Ovary (tissue), 9 donors: ENCODE measurements around the gene UNC5C. TPM values are rescaled to one million over a fixed set of nuclear protein-coding genes. Genes with fewer than 3 reads are reported as not detected.

Experiments used
- DNase-seq, 5 donors: peaks; one replicate each; pipeline ENCODE4 v3.0.0-alpha.2; 2019 to 2020
- H3K27ac ChIP-seq, 2 donors: fragments of 200-600 bp; one replicate each; pipeline versions ENCODE4 v1.5.1 to v1.8.0; 2019 to 2022
- H3K27me3 ChIP-seq: fragments of 200-600 bp; one replicate; pipeline ENCODE4 v1.8.0; 2022
- H3K36me3 ChIP-seq: fragments of 200-600 bp; sonication (generic); one replicate; pipeline ENCODE4 v1.5.1; 2019
- H3K4me1 ChIP-seq: one replicate; pipeline ENCODE4 v1.8.1; 2013; ENCODE audit warnings: mild to moderate bottlenecking, moderate library complexity; ENCODE audit not compliant: insufficient read depth
- H3K4me3 ChIP-seq: fragments of 200-600 bp; sonication (generic); one replicate; pipeline ENCODE4 v1.5.1; 2017
- H3K9me3 ChIP-seq, 2 donors: fragments of 200-600 bp in 1 of 2; sonication (generic) in 1 of 2; one replicate each; pipeline versions ENCODE4 v1.5.1 to v1.8.1; 2013 to 2019; ENCODE audit warnings: mild to moderate bottlenecking in 1 of 2, moderate library complexity in 1 of 2
- EP300 ChIP-seq: sonication (generic); formaldehyde crosslinking; IDR thresholded peaks from one replicate; pipeline ENCODE4 v1.6.1; 2017; ENCODE audit warnings: antibody characterized with exemption
- POLR2A ChIP-seq: fragments of 450-650 bp; IDR thresholded peaks from one replicate; pipeline ENCODE4 v1.6.1; 2017; ENCODE audit warnings: antibody characterized with exemption, mild to moderate bottlenecking, moderate library complexity
- WGBS, 3 donors: extraction: QIAGEN DNeasy Blood & Tissue Kit in 1 of 3; methylation state at CpG; one replicate each; pipeline versions ENCODE4 v1.1.5 to v1.1.7; 2013 to 2017; 5-methylcytosine and 5-hydroxymethylcytosine counted together
- intact Hi-C, 4 donors: fragments of 100-400 bp; cut with DNase I; formaldehyde crosslinking; loops; one replicate each; pipeline versions ENCODE4 v1.11.0 to v1.15.1; 2022 to 2023
- polyA plus RNA-seq, 2 donors: library from polyadenylated mRNA; stranded (reverse); fragments of 200-250 nt in 1 of 2; fragments of 350-450 nt in 1 of 2; fragmentation: Illumina TruSeq in 1 of 2; extraction: RNeasy Lipid Tissue Mini Kit (QIAGEN cat#74804) in 1 of 2; gene quantifications; one replicate each; pipeline ENCODE4 v1.2.3, GENCODE V29; 2013 to 2014
- total RNA-seq, 7 donors: library from RNA; depleted of rRNA in 2 of 7; stranded (reverse); fragments of >200 nt in 2 of 7; fragmentation: NEBNext Ultra II Directional in 3 of 7; extraction: Animal tissue kit (Norgen Biotek cat#: 25700) in 3 of 7; gene quantifications; one replicate each; pipeline versions ENCODE4 v1.1.0 to v1.2.4, GENCODE V29; 2016 to 2023
- TF ChIP-seq, protein P1 (sequence below), 3 donors: fragments of 450-650 bp in 2 of 3; fragments of 200-600 bp in 1 of 3; IDR thresholded peaks; one replicate each; pipeline versions ENCODE4 v1.5.1 to v1.8.0; 2016 to 2022; ENCODE audit warnings: antibody characterized with exemption in 3 of 3, mild to moderate bottlenecking in 1 of 3
- donor health status: DM: no; HTN: no; CAD: no; lungs with moderate emphysema.
- donor health status: DM: no; HTN: no; CAD: no.
- donor health status: Bipolar disorder and iron deficiency.
- donor health status: DM: yes; HTN: yes; CAD: no.
- donor health status: DM: no; HTN: no; CAD: no.
- donor health status: DM: yes; HTN: yes; CAD: no.

UNC5C gene
- total and polyA plus RNA-seq, 9 donors: 1.8 to 9.4 (median 3.9) TPM

- Histone ChIP-seq H3K4me1 (no peaks in the 10 kb centered on the region), H3K27ac (no peak overlapping the region), H3K36me3 (no peaks in the 10 kb centered on the region), H3K27me3 (no peaks in the 10 kb centered on the region), H3K9me3 (no peaks in the 10 kb centered on the region), H3K4me3 (no peak overlapping the region)
- TF ChIP-seq POLR2A (no peak), EP300 (no peak)
- TF ChIP-seq, protein P1, sequence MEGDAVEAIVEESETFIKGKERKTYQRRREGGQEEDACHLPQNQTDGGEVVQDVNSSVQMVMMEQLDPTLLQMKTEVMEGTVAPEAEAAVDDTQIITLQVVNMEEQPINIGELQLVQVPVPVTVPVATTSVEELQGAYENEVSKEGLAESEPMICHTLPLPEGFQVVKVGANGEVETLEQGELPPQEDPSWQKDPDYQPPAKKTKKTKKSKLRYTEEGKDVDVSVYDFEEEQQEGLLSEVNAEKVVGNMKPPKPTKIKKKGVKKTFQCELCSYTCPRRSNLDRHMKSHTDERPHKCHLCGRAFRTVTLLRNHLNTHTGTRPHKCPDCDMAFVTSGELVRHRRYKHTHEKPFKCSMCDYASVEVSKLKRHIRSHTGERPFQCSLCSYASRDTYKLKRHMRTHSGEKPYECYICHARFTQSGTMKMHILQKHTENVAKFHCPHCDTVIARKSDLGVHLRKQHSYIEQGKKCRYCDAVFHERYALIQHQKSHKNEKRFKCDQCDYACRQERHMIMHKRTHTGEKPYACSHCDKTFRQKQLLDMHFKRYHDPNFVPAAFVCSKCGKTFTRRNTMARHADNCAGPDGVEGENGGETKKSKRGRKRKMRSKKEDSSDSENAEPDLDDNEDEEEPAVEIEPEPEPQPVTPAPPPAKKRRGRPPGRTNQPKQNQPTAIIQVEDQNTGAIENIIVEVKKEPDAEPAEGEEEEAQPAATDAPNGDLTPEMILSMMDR (IDR thresholded peaks at IDR 0.05): no peak
- intact Hi-C loops: loop anchor here in 1 of 4 donors (10.0 kb wide), 1 partner anchor 85 kb away; no protein-coding TSS in a partner anchor
- 51 to 56% (median 54%) methylated on average over 3 of the region's 3 CpGs for WGBS, 3 donors
- DNase-seq: no peak
Observed at GRCh38 chr4:95540227-95540626, 8.5 kb downstream of the UNC5C start.

GRCh38 chr4:95539106-95539505, 9.7 kb downstream of the UNC5C start:
- Histone ChIP-seq H3K4me1 (no peaks in the 10 kb centered on the region), H3K27me3 (no peaks in the 10 kb centered on the region), H3K27ac (no peak overlapping the region), H3K9me3 (no peaks in the 10 kb centered on the region), H3K36me3 (no peaks in the 10 kb centered on the region), H3K4me3 (no peak overlapping the region)
- TF ChIP-seq EP300 (no peak), POLR2A (no peak)
- TF ChIP-seq, protein P1 (IDR thresholded peaks at IDR 0.05): no peak
- intact Hi-C loops: no loop called here
- WGBS, 3 donors: 81 to 91% (median 86%) methylated on average over 5 of the region's 5 CpGs
- no peak for DNase-seq

DNA sequence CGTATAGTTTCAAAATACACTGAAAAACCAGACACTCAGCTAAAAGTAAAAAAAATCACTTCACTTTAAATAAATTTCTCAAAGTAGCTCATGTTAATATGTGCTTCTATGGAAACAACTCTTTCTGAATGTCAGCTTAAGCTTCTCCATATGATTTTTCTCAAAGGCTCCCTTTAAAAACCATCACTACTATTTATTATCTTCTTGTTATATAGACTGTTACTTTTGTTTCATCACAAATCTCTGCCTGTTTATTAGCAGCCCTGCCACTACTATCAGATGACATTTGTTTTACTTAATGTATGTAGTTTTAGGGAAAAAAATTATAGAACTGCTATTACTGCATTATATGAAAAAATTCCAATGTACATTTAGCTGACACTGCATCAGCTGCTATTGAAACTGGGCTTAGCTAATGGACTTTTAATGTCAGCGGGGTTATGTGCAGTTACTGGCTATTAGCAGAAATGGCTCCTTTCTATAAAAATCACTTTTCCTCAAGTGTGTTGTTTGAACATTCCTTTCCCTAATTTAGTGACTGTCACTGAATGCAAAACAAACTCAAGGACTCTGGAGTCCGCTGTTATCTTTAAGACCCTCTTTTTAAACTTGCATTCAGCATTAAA, 10.8 kb downstream of the UNC5C start:
- Histone ChIP-seq H3K27me3 (no peaks in the 10 kb centered on the region), H3K9me3 (no peaks in the 10 kb centered on the region), H3K4me1 (no peaks in the 10 kb centered on the region), H3K4me3 (no peak overlapping the region), H3K36me3 (no peaks in the 10 kb centered on the region), H3K27ac (no peak overlapping the region)
- no peak for TF ChIP-seq POLR2A
- TF ChIP-seq, protein P1 (IDR thresholded peaks at IDR 0.05): no peak
- TF ChIP-seq EP300: no peak
- WGBS, 3 donors: 69 to 78% (median 71%) methylated on average over 3 of the region's 3 CpGs
- no peak for DNase-seq
- intact Hi-C loops: no loop called here

- Histone ChIP-seq H3K27me3 (no peaks in the 10 kb centered on the region), H3K27ac (no peak overlapping the region)
Observed at GRCh38 chr4:95537191-95537590, 11.6 kb downstream of the UNC5C start.

More at GRCh38 chr4:95537191-95537590, 11.6 kb downstream of the UNC5C start:
- 86 to 91% (median 89%) methylated on average over 8 of the region's 8 CpGs for WGBS, 3 donors
- H3K36me3 ChIP-seq: no peaks in the 10 kb centered on the region
- intact Hi-C loops: no loop called here
- DNase-seq: no peak
- H3K4me1 ChIP-seq: no peaks in the 10 kb centered on the region
- TF ChIP-seq POLR2A (no peak), EP300 (no peak)
- TF ChIP-seq, protein P1 (IDR thresholded peaks at IDR 0.05): no peak
- no peaks in the 10 kb centered on the region for H3K9me3 ChIP-seq
- no peak overlapping the region for H3K4me3 ChIP-seq
